Stimulated activated CD4-positive, alpha-beta T cell treated with anti-CD3 and anti-CD28 coated beads, TNF-alpha, amount 100 ng/mL, for 1 hour (primary cell): Measurements from ENCODE around the gene SELENON.
"Not testable (repeated sequence)": the region's sequence is repeated elsewhere in the genome, so short reads cannot be mapped to it uniquely, and the experiment has no call there.

Experiments
- DNase-seq, 3 donors: peaks; one replicate each; pipeline ENCODE4 v3.0.0-alpha.2; 2020; ENCODE audit warnings: low read depth in 3 of 3, low spot score in 1 of 3

Gene SELENON

DNA sequence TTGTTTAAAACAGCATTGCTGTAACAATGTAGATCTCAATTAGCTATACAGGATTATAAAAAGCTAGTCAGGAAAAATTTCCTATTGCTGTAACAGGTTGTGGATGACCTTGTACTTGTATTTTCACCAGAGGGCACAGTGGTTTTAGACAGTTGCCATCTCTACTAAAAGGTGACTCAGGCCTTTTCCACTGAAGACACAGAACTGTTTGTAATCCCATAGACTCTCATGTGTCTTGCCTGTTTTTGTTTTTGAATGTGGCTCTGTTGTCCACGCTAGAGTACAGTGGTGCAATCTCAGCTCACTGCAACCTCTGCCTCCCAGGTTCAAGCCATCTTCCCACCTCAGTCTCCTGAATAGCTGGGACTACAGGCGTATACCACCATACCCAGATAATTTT is 25.6 kb downstream of the SELENON start:
- no peak for DNase-seq

DNA sequence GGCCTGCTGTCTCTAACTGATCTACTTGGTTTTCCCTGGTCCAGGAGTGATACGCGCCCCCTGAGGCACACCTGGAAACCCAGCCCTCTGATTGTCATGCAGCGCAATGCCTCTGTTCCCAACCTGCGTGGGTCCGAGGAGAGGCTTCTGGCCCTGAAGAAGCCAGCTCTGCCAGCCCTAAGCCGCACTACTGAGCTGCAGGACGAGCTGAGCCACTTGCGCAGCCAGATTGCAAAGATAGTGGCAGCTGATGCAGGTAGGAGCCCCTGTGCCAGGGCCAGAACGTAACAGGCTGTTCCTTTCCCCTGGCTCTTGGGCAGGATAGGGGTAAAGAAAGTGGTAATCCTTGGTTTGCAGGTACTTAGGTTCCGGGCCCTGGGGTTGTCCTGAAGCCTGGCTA is 26.6 kb downstream of the SELENON start:
- no peak for DNase-seq

DNA sequence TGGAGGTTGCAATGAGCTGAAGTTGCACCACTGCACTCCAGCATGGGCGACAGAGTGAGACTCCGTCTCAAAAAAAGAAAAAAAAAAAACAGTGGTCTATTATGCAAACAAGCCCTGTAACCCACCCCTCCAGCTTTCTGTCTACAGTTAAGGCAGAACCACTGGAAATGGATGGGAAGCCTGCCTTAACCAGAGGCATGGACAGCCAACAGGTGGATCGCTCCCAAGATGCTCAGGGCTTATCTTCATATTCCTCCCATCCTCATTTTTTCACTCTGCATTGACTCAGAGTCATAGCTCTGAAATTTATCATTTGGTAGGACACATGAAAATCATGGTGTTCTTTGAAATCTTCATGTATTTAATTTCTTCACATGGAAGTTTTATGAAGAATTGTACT is 28.5 kb downstream of the SELENON start:
- DNase-seq, result no peak

DNA sequence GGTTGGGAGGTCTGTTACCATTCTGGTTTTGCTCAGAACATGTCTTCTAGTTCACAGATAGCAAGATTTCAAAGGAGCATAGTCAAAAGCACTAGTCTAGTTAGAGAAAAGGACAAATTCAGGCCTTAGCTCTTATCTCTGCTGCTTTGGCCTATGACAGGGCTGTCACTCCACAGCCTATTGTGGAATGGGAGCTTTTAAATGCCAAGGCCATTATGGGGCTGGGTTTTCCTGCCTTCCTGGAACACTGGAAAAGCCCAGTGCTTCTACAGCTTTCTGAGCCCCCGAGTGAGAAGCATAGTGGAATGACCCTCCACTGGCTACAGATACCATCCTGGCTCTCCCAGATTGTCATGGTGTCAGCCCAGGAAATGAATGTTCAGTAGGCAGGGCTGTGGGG is 29.1 kb downstream of the SELENON start:
- no peak for DNase-seq

DNA sequence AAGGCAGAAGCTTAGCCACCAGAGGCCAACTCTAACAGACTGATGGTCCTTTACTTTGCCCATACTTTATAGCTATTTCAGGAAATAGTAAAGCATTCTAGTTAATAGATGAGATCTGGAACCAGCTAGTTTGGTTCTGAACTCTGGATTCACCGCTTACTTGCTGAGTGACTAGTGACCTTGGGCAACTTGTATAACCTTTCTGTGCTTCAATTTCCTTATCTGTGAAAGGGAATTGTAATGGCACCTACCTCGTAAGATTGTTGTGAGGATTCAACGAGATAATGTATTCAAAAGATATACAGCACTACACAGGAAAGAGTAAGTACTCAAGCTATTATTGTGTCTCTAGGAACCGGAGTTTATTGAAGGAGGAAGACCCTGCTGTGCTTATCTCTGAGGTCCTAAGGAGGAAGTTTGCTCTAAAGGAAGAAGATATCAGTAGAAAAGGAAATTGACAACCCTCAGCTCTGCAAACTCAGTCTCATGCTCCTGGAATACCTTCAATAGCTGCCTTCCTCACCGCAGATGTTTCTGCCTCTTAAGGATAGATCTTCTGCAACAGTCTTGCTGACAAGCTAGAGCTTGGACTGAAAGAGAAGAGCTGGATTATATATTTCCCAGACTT is 31.7 kb downstream of the SELENON start:
- DNase-seq, result no peak

DNA sequence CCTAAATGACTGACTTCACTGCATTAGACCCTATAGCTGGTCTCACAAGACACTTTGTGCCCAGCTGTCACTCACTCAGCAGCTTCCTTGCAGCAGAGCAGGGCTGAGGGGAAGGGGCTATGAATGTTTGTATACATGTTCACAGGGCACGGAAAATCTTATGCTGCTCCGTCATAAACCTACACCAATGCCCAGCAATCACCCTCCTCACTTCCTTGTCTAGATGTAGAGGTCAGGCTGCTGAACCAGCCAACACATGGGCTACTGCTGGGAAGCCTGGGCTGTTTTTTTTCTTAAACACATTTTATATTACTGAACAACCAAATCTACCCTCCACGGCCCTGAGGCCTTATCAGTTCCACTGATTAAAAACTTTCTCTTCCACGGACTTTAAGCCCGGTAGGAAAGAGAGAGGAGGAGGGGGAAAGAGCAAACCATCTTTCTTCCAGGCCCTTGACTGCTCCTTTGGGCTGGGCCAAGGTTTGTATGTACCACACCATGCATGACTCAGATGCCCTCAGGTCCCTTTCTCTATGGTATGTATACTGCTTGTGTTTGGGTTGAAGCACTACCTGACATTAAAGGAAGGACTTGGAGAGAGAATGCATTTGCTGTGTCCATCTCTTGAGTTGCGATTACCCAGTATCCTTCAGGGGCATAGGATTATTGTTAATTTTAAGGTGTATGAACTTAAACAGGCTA is 32.5 kb downstream of the SELENON start:
- DNase-seq, result no peak

DNA sequence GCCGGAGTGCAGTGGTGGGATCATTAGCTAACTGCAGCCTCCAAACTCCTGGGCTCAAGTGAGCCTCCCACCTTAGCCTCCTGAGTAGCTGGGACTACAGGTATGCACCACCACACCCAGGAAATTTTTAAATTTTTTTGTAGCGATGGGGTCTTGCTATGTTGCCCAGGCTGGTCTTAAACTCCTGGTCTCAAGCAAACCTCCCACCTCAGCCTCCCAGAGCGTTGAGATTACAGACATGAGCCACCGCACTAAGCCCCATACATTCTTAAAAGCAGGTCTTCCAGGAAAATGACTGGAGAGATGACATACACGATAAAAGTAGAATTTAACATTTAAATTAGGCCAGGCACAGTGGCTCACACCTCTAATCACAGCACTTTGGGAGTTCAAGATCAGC is 33.2 kb downstream of the SELENON start:
- DNase-seq, result no peak

DNA sequence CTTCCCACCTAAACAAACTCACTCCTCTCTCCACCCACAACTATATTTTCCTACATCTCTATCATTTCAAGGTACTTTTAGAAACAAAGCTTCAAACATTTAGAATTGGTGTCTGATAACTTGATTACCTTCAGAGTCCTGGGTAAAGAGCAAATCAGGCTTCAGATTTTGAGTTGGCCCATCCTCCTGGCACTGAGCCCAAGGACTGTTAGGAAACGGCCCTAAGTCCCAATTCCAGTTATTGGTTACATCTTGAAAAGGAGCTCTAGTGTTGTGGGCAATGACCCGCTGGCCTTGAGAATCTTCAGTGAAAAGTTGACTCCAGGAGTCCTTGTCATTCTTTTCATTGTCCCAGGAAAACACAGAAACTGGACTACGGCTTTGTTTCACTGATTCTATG is 34.9 kb downstream of the SELENON start:
- no peak for DNase-seq

DNA sequence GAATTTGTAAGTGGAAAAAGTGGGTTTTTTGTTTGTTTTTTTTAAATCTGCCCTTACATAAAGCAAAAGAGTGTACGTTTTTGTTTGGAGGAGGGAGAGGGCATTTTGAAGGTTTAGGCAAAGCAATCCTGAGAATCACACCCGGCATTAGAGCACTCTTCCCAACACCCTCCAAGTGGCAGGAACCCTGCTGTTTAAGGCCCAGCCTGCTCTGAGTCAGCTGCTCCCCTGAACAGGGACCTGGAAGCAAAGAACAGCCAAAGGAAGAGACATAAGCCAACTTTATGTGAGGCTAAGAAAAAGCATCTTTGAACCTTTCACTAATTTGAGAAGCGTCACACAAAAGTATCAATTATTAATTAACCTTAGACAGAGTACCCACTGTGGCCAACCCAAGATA is 36.7 kb downstream of the SELENON start:
- no peak for DNase-seq

DNA sequence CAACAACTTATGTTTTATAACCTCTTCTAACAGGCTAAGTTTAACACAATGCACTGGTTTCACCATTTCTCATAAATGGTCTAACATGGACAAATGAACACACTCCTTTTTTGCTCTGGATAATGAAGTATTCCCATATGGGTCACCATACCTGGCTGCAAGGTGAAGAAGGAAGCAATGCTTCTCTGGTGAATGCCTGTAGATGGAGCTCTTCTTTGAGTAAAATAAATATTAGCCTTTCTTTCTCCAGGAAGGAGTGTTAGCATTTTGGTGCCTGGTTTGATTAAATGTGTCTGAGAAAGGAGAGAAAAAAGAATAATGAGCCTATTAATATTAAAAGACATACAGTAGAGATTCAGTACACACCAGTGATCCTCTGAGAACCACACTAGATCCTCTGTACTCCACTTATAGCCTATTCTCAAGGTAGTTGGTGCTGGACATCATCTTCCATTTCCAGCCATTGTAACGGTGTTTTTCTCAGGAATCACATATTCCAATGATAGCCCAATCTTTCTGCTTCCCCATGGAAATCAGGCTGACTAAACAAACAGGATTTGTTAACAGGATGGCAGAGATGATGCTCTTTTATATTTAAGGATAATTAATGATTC is 37.4 kb downstream of the SELENON start:
- no peak for DNase-seq

DNA sequence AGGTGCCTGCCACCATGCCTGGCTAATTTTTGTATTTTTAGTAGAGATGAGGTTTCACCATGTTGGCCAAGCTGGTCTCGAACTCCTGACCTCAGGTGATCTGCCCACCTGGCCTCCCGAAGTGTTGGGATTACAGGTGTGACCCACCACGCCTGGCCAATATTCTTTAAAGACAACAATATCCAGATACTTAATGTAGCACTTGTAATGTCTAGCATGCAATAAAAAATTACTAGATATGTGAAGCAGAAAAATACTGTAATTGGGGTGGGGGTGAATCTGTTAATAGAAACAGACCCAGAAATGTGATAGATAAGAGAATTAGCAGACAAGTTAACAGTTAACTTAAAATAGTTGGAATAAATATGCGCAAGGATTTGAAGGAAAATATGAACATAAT is 39.8 kb downstream of the SELENON start:
- not testable (repeated sequence) for DNase-seq

DNA sequence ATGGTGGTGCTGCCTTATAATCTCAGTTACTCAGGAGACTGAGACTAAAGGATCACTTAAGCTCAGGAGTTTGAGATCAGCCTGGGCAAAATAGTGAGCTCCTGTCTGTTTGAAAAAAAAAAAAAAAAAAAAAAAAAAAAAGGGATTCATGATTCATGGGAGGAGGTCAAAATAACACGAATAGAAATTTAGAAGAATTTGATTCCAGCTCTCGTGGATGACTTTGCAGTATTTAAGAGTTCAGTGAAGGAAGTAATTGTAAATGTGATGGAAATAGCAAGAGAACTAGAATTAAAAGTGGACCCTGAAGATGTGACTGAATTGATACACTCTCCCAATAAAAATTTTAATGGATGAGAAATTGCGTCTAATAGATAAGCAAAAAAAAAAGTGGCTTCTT is 43.5 kb downstream of the SELENON start:
- DNase-seq, result no peak

DNA sequence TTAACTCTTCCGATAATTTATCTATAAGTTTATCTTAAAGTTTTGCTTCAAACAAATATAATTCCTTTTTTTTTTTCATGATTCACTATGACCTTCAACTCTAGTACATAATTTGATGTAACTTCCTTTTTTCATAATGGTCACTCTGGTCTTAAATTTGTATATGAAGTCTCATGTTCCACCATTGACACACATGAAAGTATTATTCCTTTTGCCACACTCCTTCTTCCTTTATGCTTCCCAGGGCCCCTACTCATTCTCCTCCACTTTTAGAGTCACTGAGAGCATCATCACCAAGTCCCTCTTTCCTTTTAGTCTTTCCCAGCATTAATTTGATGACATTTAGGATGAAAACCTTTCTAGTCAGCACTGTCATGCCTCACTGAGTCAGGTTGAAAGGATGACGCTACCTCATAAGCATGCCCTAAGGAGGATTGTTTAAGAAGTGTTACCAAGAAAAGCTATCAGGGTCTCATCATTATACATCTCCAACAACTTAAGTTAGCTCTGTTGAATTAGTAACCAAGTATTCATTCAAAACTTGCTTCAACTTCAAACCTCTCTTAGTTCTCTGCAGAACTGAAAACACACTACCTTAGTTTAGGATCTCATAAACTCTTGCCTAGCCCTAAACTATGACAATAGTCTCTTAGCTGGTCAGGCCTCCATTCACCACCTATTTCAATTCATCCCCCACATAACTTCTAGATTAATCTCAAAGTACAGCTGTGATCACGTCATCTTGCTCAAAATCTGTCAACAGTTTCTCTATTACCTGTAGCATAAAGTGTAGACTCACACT is 44.7 kb downstream of the SELENON start:
- DNase-seq, result no peak

DNA sequence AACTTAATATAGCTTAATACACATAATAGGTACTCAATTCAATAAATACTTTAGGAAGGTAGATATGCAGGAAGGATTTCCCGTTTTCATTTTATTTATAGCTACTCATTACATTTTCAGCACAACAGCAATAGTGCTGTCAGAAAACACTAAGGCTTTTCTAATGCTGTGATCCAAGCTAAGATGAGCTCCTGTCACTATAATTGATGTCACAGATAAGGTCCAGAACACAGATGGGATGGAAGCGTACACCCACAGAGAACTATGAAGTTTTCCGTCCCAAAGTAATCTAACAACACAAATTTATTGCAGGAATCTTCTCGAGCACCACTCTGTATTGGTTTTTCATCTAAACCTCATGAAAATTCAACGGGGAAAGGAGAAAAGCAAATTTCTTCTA is 45.7 kb downstream of the SELENON start:
- no peak for DNase-seq

DNA sequence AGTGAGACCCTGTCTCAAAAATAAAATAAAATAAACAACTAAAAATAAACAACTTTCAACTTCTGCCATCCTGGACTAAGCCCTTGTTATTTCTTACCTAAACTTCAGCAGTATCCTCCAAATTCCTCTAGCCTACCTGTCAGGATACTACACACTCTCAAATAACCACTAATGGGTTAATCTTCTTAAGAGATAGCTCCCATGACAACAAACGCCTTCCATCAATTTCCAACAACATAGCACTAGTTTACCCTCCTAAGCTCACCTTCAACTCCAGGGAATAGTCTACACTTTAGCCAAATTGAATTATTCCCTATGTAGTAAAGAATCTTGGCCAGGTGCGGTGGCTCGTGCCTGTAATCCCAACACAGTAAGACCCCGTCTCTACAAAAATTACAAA is 47.9 kb downstream of the SELENON start:
- no peak for DNase-seq

DNA sequence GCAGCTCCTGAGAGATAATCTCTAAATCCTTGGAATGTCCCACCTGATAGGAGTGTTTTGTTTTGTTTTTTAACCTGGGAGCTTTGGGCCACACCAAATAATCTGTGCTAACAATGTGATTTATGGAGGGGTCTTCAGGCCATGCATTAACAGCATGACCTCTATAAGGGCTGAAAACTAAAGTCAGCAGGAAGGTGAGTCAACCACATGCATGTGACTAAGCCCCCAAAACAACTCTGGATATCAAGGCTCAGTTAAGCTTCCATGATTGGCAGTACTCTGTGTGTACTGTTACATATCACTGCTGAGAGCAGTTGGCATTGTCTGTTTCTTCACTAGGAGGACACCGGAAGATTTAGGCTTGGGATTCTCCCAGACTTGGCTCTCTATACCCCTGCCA is 48.5 kb downstream of the SELENON start:
- DNase-seq, result no peak

DNA sequence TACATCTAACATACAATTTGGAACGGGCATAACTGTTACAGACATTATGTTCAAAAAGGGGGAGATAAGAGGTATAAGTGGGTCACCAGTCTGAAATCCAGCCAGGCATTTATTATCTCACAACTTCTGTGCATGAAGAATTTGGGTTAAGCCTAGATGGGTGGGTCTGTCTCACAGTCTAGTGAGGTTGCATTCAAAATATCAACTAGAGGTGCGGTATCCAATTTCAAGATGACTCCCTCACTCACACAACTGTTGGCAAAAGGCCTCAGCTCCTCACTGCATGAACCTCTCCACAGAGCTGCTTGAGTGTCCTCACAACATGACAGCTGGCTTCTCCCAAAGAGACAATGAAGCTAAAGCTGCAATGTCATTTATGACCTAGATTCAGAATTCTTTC is 54.6 kb downstream of the SELENON start:
- DNase-seq, result no peak

DNA sequence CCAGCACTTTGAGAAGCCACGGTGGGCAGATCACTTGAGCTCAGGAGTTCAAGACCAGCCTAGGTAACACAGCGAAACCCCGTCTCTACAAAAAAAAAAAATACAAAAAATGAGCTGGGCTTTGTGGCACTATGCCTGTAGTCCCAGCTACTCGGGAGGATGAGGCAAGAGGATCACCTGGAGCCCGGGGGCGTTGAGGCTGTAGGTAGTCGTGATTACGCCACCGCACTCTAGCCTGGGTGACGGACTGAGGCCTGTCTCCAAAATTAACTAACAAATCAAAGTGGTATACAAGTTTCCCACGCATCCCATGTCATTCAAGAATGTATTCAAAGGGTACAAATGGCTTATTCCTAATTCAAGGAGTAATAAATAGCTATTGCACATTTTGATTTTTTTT is 56.9 kb downstream of the SELENON start:
- no peak for DNase-seq

DNA sequence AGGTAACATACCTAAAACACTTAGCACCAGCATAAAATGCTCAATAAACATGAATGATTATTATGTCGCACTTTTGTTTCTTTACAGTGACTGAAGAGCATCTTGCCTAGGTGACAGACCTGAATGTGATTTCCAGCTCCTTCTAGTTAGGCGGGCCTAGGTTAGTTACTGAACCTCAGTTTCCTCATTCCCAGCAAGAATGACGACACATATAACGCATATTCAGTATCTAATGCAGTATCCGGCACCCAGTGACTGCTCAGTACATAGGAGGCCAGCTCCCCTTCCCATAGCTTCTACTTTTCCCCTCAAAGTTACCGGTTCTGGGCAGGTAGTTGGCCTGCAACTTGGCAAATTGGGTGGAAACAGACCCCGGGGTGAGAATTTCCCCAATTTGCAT is 58.5 kb downstream of the SELENON start:
- no peak for DNase-seq

DNA sequence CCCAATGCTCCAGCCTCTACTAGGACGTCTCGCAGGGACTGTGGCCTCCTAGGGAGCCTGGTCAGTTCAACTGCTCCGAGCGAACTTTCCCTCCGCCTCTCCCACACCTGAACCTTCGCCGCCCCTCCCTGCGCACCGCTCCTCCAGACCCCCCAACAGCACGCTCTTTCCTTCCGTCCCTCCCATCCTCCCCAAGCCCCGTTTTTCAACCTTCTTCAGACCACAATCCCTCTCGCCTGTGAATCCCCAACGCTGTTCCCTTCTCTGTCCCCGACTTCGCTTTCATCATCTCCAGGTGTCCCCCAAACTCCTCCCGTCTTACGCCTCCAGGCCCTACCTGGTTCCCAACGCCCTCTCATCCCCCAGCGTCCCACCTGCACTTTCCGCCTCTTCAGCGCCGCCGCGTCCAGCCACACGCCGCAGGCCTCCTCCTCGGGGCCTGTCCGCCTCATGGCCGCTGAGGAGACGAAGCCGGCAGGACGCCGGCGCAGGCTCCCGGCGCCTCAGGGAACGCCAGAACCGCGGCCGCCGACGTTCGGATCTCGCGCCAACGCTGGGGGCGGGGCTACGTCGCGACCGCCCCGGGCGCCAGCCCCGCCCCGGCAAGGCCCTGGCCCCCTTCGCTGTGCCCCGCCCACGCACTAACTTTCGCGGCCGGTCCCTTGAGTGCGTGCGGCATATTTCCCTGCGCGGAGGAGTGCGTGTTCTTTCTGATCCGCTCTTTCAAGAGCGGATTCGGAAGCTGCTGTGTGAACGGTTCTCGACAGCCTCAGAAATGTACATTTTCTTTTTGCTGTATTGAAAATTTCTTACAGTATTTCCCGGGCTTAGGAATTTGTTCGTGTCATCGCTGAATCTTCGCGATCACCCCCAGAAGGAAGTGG is 59.2 kb downstream of the SELENON start, which contains the start of gene AUNIP:
AUNIP (minus strand) TSS at position 552 of the 884 bp plus-strand sequence; CDS start at position 452, 100 bp downstream.
- DNase-seq, result peak; percentile 77 to 87 (median 78)
